Skeletal muscle tissue (tissue), 4 donors: Measurements from ENCODE around the gene RNU1-3. TPM values are rescaled to one million over a fixed set of nuclear protein-coding genes. Genes with fewer than 3 reads are reported as not detected.
"Not testable (repeated sequence)": the region's sequence is repeated elsewhere in the genome, so short reads cannot be mapped to it uniquely, and the experiment has no call there.

ENCODE experiments used
- H3K27ac ChIP-seq: one replicate; pipeline ENCODE4 v1.7.0; 2013; ENCODE audit warnings: mild to moderate bottlenecking, low read depth, low read length, inconsistent platforms
- H3K27me3 ChIP-seq, 3 donors: one replicate each; pipeline ENCODE4 v1.7.0; 2013; ENCODE audit warnings: low read length in 3 of 3; ENCODE audit not compliant: control insufficient read depth in 3 of 3, insufficient read depth in 3 of 3
- H3K36me3 ChIP-seq, 3 donors: one replicate each; pipeline ENCODE4 v1.7.0; 2013; ENCODE audit warnings: low read length in 3 of 3; ENCODE audit not compliant: control insufficient read depth in 3 of 3, insufficient read depth in 3 of 3
- H3K4me1 ChIP-seq, 3 donors: one replicate each; pipeline ENCODE4 v1.7.0; 2013; ENCODE audit warnings: low read length in 3 of 3, mild to moderate bottlenecking in 3 of 3; ENCODE audit not compliant: control insufficient read depth in 3 of 3, insufficient read depth in 3 of 3
- H3K4me3 ChIP-seq, 3 donors: one replicate each; pipeline ENCODE4 v1.7.0; 2013; ENCODE audit warnings: low read length in 3 of 3
- H3K9ac ChIP-seq, 3 donors: one replicate each; pipeline ENCODE4 v1.7.0; 2013; ENCODE audit warnings: low read length in 3 of 3, mild to moderate bottlenecking in 3 of 3, moderate library complexity in 2 of 3, low read depth in 1 of 3
- H3K9me3 ChIP-seq, 3 donors: one replicate each; pipeline ENCODE4 v1.7.0; 2013; ENCODE audit warnings: low read length in 3 of 3; ENCODE audit not compliant: control insufficient read depth in 3 of 3
- total RNA-seq: library from RNA; depleted of rRNA; stranded (reverse); fragments of >200 nt; gene quantifications from one replicate; pipeline ENCODE4 v1.2.3, GENCODE V29; 2014
- donor health status: Osteomylitis.

The RNU1-3 gene
- total RNA-seq, 1 donor from 2014 or later, result under 0.01 TPM

DNA sequence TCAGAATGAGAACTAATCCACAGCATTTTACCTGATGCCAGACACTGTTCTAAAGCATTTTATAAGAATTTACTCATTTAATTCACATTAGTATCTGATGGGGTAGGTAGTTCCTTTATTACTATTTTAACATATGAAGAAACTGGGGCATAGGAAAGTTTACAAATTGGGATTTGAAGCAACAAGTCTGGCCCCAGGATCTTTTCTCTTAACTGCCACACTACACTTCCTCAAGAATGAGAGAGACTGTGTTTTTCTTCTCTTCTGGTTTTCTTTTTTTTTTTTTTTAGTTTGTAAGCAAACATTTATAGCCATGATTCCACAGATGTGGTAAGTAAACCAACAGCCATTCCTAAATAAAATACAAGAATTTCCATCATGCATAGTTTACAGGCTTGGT lies 16.1 kb upstream of the RNU1-3 start:
- not testable (repeated sequence) for H3K4me1 ChIP-seq, H3K27ac ChIP-seq, H3K27me3 ChIP-seq, H3K9me3 ChIP-seq, H3K36me3 ChIP-seq, H3K4me3 ChIP-seq, H3K9ac ChIP-seq

DNA sequence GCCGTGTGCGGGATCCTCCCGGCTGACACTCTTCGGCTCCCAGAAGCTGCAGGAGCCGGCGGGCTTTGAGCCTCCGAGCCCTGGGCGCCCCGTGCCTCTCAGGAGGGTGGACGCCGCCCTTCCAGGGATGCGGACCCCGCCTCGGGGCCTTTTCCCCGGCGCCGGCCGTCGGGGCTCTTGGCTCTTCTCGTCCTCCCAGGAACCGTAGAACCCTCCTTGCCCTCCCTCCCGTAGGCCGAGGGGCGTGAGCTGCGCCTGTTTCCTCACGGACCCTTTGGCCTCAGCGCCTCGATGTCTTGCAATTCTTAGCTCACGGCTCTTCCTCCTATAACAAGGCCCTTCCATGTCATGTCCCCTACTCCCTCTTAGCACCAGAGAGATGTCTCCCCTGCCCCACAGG lies 13.6 kb upstream of the RNU1-3 start:
- H3K9me3 ChIP-seq, H3K9ac ChIP-seq, H3K4me1 ChIP-seq, H3K27me3 ChIP-seq, H3K4me3 ChIP-seq, H3K36me3 ChIP-seq, H3K27ac ChIP-seq: not testable (repeated sequence)

DNA sequence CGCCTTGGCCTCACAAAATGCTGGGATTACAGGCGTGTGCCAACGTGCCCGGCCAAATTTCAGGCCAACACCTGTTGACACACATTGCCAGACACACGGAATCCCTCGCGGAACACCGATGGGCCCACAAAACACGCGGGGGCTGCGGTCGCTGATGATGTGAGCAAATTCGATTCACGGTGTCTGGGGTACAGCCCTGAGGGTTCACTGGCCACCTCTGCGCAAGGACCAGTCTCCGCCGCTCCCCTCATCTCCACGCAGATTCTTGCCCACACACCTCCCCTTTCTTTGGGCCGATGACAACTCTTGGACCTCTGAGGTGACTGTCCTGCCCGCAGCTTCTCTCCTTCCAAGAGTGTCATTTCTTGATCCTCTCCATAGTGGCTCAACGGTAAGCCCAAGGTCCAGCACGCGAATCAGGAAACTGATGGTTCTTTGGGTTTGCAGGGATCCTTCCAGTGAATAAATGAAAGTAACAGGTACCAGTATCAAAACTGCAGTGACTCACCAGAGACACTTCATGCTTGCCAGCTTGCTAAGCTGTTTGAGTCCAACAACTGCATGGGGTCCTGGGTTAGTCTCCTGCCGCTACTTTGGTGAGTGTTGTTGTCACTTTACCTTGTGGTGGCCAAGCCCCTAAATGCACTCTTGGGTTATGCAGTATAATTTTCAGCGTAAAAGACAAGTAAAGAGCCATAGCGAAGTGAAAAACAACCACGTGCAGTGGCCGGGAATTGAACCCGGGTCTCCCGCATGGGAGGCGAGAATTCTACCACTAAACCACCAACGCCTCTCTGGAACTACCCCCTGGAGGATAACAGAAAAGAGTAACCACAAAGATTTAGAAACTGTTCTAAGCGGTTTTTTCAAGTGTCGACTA lies 11.0 kb upstream of the RNU1-3 start:
- Histone ChIP-seq H3K27ac (no peak overlapping the region), H3K36me3 (no peaks in the 10 kb centered on the region), H3K27me3 (peaks cover 5 to 8% (median 6%) of the 10 kb centered on the region in 3 donors), H3K4me3 (no peak overlapping the region), H3K9me3 (no peaks in the 10 kb centered on the region), H3K9ac (no peak overlapping the region), H3K4me1 (no peaks in the 10 kb centered on the region)

DNA sequence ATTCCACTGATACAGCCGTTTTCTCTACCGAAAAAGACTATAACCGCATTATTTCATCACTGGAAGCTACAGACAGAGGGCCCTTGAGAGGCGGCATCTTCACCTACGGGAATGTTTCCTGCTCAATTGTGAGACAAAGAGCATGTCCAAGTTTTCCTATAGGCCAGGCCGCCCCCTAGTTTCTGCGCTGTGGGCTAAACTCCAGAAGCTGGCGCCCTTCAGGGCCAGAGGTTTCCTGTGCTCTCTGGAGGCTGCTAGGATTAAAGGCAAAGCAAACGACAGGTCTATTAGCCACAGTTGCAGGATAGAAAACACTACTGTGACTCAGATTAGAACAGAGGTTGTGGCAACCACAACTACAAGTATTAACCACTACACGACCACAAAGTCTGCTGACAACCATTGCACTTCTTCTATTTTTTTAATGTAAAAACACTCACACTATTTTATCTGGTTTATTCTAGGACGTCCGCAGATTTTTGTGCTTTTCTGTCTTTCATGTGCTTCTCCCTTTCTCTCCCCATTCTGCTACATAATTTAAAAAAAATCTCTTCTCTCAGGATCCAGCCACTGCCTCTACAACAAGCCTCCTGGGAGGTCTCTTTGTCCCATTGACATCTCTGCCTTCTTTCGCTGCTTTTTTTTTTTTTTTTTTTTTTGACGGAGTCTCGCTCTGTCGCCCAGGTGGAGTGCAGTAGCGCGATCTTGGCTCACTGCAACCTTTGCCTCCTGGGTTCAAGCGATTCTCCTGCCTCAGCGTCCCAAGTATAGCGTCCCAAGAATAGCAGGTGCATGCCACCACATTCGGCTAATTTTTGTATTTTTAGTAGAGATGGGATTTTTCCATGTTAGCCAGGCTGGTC lies 10.1 kb upstream of the RNU1-3 start:
- not testable (repeated sequence) for H3K27me3 ChIP-seq, H3K4me3 ChIP-seq, H3K36me3 ChIP-seq, H3K27ac ChIP-seq, H3K9me3 ChIP-seq, H3K4me1 ChIP-seq, H3K9ac ChIP-seq

DNA sequence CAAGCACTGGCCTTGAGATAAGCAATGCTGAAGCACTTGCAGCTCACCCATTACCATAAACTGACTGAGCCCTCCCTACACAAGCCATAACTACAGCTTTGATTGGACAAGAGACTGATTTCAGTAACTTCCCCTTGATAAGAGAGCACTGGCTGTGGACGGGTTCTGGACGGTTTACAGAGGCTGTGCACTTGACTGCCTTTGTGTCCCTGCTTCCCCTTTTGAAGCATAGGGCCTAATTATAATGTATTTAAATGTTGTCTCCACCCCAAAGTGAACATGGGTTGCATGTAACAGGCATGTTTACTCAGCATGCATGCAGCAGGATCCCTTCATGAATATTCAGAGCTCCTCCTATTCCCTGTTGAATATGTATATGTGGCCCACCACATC lies 8.4 kb upstream of the RNU1-3 start:
- not testable (repeated sequence) for H3K36me3 ChIP-seq, H3K4me3 ChIP-seq, H3K9ac ChIP-seq, H3K27ac ChIP-seq, H3K9me3 ChIP-seq, H3K27me3 ChIP-seq, H3K4me1 ChIP-seq

DNA sequence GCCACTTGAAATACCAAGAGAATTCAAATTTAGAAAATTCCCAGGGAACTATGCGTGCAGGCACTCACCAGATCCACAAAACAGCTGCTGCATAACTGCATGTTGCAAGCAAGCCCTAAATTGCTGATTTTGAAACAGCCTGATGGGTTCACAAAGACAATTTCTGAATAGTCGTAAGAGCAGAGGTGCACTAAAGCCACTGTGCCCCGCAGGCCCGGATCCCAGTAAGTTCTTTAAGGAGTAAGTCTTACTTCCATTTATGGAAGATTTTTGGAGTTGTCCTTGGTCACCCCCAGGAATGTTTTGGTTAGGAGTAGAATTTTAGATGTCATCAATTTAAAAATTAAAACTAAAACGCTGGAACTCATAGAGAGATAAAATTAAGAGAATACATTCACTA lies 7.2 kb upstream of the RNU1-3 start:
- H3K27me3 ChIP-seq, H3K4me1 ChIP-seq, H3K4me3 ChIP-seq, H3K9ac ChIP-seq, H3K27ac ChIP-seq, H3K36me3 ChIP-seq, H3K9me3 ChIP-seq: not testable (repeated sequence)

DNA sequence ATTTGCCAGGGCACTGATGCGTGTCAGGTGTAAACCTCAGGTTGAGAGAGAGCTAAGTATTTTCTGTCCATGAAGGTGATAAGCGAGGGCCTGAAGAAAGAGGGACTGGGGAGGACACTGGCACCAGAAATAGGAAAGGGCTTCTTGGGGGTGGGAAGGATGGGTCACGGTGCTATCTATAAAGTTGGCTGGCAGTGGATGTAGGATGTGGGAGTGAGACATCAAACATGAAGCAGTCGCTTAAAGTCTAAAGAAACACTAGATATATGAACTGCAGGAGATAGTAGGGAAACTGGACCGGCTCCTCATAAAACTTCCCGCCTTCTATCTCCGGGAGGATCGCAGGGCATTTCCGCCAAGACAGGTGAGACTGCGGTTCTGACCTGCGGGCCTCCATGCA lies 912 bp downstream of the RNU1-3 start:
- not testable (repeated sequence) for H3K27ac ChIP-seq, H3K9ac ChIP-seq, H3K4me1 ChIP-seq, H3K9me3 ChIP-seq, H3K27me3 ChIP-seq, H3K4me3 ChIP-seq, H3K36me3 ChIP-seq

DNA sequence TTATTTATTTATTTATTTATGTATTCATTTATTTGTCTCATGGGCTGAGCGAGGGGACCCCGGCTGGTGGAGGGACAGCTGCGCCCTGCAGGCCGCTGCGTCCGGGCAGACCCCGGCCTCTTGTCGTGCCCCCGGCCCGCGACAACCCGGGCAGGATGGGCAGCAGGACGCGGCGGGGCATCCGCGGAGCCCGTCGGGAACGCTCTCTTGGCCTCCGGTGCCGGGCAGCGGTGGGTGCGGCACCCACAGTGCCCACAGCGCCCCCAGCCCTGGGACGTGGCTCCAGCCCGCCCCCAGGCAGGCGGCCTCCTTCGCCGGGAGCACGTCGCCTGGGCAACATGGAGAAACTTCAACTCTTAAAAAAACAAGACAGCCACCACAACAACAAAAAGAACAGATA lies 8.5 kb downstream of the RNU1-3 start:
- H3K36me3 ChIP-seq, H3K9ac ChIP-seq, H3K27me3 ChIP-seq, H3K4me1 ChIP-seq, H3K4me3 ChIP-seq, H3K27ac ChIP-seq, H3K9me3 ChIP-seq: not testable (repeated sequence)

DNA sequence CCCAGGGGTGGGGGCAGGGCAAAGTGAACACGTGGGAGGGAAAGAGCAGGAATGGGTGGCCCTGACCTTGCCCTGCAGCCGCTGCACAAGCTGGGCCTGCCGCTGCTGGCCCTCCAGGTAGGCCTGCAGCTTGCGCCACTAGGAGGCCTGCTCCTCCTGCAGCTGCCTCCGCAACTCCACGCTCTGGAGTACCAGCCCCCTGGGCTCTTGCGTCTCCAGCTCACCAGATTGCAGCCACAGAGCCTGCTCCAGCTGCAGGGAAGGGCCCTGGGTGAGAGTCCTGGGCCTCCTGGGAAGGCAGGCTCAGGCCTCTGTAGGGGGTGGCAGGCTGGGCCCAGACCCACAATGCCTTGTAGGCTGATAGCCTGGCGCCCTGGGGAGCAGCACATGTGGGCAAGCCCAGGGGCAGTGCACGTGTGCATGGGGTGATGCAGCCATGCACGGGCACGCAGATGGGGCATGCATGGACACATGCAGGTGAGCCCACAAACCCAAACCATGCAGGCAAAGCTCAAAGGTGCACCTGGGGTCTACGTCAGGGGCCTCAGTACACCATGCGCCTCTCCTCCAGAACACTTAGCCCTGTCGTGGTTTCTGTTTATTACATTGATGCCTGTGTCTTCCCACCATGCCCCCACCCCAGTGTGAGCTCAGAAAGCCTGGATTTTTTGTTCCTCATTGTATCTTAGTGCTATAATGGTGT lies 9.6 kb downstream of the RNU1-3 start:
- not testable (repeated sequence) for H3K4me3 ChIP-seq, H3K27me3 ChIP-seq, H3K9ac ChIP-seq, H3K36me3 ChIP-seq, H3K4me1 ChIP-seq, H3K27ac ChIP-seq, H3K9me3 ChIP-seq

DNA sequence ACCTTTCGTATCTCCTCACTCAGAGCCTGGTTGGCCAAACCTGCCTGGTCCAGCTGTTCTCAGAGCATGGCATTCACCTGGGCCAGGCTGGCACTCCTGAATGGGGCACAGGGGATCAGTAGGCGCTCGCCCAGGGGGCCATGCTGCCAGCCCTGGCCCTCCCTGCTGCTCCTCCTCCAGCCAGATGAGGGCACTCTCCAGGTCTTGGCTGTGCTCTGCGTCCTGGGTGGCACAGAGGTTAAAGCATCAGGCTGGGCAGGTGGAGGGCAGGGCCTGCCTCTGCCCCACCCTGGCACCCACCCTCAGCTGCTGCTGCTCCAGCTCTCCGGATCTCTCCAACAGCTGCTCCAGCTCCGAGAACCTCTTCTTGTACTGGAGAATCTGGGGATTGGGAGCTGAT lies 10.2 kb downstream of the RNU1-3 start:
- H3K4me1 ChIP-seq, H3K36me3 ChIP-seq, H3K27me3 ChIP-seq, H3K27ac ChIP-seq, H3K9me3 ChIP-seq, H3K9ac ChIP-seq, H3K4me3 ChIP-seq: not testable (repeated sequence)
